ENCODE data around the gene ILDR1. TPM values are rescaled to one million over a fixed set of nuclear protein-coding genes. Genes with fewer than 3 reads are reported as not detected.
"Not testable (repeated sequence)": the region's sequence is repeated elsewhere in the genome, so short reads cannot be mapped to it uniquely, and the experiment has no call there.

The ILDR1 gene
- total RNA-seq, 2 experiments from 2014 or later = not detected

DNA sequence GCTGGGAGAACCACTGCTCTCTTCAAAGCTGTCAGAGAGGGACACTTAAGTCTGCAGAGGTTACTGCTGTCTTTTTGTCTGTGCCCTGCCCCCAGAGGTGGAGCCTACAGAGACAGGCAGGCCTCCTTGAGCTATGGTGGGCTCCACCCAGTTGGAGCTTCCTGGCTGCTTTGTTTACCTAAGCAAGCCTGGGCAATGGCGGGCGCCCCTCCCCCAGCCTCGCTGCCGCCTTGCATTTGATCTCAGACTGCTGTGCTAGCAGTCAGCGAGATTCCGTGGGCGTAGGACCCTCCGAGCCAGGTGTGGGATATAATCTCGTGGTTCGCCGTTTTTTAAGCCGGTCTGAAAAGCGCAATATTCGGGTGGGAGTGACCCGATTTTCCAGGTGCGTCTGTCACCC lies 25.2 kb upstream of the ILDR1 start:
- CTCF ChIA-PET = not testable (repeated sequence)

DNA sequence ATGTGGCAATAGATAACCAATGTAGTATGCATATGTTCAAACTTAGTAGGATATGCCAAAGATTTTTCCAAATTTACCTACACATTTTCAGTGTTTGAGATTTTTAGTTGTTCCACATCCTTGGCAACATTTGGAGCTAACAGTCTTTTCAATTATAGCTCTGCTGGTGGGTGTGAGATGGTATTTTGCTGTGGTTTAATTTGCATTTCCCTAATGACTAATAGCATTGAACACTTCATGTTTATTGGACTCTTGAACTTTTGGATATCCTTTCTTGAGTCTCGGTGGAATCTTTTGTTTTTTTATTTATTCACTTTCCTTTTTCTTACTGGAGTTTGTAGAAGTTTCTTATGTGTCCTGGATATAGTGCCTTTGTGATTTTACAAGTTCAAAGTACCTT lies 11.0 kb upstream of the ILDR1 start:
- intact Hi-C loops (cut with micrococcal nuclease) = no loop called here
- H3K9me3 Mint-ChIP-seq = peaks cover 16% of the 10 kb centered on the region
- H3K4me1 Mint-ChIP-seq (ENCODE audit: low read depth) = peaks cover 14% of the 10 kb centered on the region
- H3K4me3 Mint-ChIP-seq = no peak overlapping the region
- CTCF ChIA-PET = no interaction called here
- peaks cover 6% of the 10 kb centered on the region for H3K27me3 Mint-ChIP-seq (ENCODE audit: low read depth)
- DNase-seq = no peak
- no peak overlapping the region for H3K27ac Mint-ChIP-seq
- peaks cover 1% of the 10 kb centered on the region for H3K36me3 Mint-ChIP-seq (ENCODE audit: low read depth)

More for the DNA sequence above, 25.2 kb upstream of the ILDR1 start:
- H3K4me1 Mint-ChIP-seq (ENCODE audit: low read depth); H3K36me3 Mint-ChIP-seq (ENCODE audit: low read depth); H3K27ac Mint-ChIP-seq; intact Hi-C loops (cut with micrococcal nuclease); H3K9me3 Mint-ChIP-seq; H3K27me3 Mint-ChIP-seq (ENCODE audit: low read depth); H3K4me3 Mint-ChIP-seq; DNase-seq: not testable (repeated sequence)

DNA sequence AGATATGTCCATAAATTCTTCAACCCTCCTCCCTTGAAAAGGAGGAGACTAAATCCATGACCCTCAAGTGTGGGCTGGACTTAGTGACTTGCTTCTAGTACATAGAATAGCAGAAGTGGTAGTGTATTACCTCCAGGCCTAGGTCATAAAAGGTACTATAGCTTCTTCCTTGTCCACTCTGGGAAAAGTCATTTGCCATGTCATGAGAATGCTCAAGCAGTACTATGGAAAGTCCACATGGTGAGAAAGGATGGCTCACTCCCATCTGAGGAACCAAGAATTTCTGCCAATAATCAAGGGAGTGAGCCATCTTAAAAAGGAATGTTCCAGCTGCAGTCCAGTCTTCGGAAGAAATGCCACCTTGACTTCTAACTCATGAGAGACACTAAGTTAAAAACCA lies 10.5 kb upstream of the ILDR1 start:
- DNase-seq = no peak
- no peak overlapping the region for H3K27ac Mint-ChIP-seq
- intact Hi-C loops (cut with micrococcal nuclease) = no loop called here
- no peak overlapping the region for H3K4me3 Mint-ChIP-seq
- H3K9me3 Mint-ChIP-seq = peaks cover 11% of the 10 kb centered on the region
- H3K4me1 Mint-ChIP-seq (ENCODE audit: low read depth) = peaks cover 14% of the 10 kb centered on the region
- CTCF ChIA-PET = no interaction called here
- H3K27me3 Mint-ChIP-seq (ENCODE audit: low read depth) = peaks cover 6% of the 10 kb centered on the region
- no peaks in the 10 kb centered on the region for H3K36me3 Mint-ChIP-seq (ENCODE audit: low read depth)

DNA sequence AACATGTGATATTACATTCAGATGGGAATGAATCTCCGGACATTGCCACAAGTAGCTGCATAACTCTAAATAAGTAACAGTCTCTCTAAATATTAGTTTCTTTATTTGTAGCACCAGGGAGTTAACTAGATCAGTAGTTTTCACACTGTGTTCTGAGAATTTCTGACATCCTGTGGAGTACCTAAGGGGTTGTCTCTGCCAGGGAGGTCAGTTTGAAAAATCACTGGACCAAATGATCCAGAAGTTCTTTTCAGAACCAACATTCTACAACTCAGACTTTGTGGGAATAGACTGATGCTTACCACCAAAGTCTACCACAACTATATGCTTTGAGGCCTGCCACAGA lies 9.0 kb upstream of the ILDR1 start:
- no peak for DNase-seq
- H3K27ac Mint-ChIP-seq = peak overlapping the region; percentile 59
- peaks cover 6% of the 10 kb centered on the region for H3K27me3 Mint-ChIP-seq (ENCODE audit: low read depth)
- H3K4me1 Mint-ChIP-seq (ENCODE audit: low read depth) = peaks cover 14% of the 10 kb centered on the region
- intact Hi-C loops (cut with micrococcal nuclease) = no loop called here
- no peak overlapping the region for H3K4me3 Mint-ChIP-seq
- H3K9me3 Mint-ChIP-seq = peaks cover 4% of the 10 kb centered on the region
- no peaks in the 10 kb centered on the region for H3K36me3 Mint-ChIP-seq (ENCODE audit: low read depth)
- CTCF ChIA-PET = interaction anchor here (1.2 kb wide), 1 partner anchor 11 kb away, joined by 3 read pairs; no protein-coding TSS in a partner anchor

DNA sequence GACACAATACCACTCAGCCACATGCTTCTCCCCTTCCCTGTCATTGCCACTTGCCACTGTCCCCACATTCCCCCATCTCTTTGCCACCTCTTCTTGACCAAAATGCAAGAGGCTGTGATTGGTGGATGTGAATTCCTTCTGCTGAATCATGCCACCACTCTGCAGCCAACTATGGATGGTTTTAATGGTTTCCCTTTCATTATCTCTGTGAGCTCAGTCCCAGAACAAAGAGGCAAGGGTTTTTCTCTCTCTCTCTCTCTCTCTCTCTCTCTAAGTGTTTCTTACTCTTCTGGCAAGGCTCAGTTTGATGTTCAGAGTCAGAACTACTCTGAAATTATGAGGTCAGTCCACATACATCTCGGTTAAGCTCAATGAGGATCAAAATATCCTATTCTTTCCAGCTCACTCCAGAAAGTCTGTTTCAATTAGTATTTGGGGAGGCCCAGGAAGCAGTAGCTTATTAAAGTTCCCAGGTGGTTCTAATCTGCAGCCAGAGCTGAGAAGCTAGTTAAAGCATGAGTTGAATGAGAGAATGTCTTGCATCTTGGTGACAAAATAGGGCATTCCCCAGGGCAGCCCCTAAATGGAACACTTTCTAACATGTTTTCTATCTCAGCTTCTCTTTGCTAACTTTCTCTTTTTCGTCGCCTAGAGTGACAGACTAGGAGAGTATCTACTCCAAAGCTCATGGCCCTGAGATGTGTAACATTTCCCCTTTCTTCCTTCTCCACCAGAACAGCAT lies 8.5 kb upstream of the ILDR1 start:
- intact Hi-C loops (cut with micrococcal nuclease) = no loop called here
- H3K4me1 Mint-ChIP-seq (ENCODE audit: low read depth) = peaks cover 14% of the 10 kb centered on the region
- H3K4me3 Mint-ChIP-seq = no peak overlapping the region
- peak; percentile 38 for DNase-seq
- no peaks in the 10 kb centered on the region for H3K36me3 Mint-ChIP-seq (ENCODE audit: low read depth)
- CTCF ChIA-PET = interaction anchor here (1.2 kb wide), 1 partner anchor 10 kb away, joined by 3 read pairs; no protein-coding TSS in a partner anchor
- peaks cover 1% of the 10 kb centered on the region for H3K9me3 Mint-ChIP-seq
- H3K27me3 Mint-ChIP-seq (ENCODE audit: low read depth) = peaks cover 6% of the 10 kb centered on the region
- H3K27ac Mint-ChIP-seq = peak overlapping the region; percentile 59

DNA sequence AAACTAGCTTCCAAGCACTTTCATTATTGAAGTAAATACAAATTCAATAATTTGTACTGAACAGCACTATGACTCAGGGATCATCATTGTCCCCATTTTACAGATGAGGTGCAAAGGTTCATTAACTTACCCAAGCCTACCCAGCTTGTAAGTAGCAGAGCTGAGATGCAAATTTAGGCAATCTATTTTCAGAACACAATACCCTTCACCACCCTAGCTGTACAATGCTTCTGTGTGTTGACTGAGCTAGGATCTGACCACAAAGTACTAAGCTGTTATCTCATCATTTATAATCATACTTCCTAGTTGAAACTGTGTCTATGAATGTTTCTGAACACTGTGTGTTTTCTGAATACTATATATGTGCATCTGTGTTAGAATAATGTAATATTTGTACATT lies 3.2 kb upstream of the ILDR1 start:
- Mint-ChIP-seq H3K36me3 (ENCODE audit: low read depth) (no peaks in the 10 kb centered on the region), H3K4me3 (no peak overlapping the region), H3K4me1 (ENCODE audit: low read depth) (peaks cover 9% of the 10 kb centered on the region), H3K9me3 (no peaks in the 10 kb centered on the region), H3K27ac (no peak overlapping the region), H3K27me3 (ENCODE audit: low read depth) (peaks cover 24% of the 10 kb centered on the region)
- intact Hi-C loops (cut with micrococcal nuclease) = no loop called here
- CTCF ChIA-PET = no interaction called here
- no peak for DNase-seq

DNA sequence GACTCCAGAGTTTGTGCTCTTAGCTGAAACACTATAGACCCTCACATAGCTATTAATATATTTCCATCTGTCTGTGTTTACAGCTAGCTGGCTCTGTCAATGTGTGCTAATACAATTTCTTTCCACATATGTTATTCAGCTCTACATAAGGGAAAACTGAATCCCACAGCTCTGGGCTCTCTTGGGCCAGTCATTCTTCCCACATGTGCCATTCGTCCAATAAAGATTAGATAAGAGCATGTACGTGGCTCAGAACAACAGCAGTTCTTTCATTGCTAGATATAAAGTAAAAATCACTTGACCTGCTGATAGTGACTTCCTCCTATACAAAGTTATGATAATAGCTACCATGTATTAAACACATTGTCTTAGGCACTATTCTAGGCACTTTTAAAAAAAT lies 2.8 kb upstream of the ILDR1 start:
- no peak overlapping the region for H3K4me3 Mint-ChIP-seq
- peaks cover 26% of the 10 kb centered on the region for H3K27me3 Mint-ChIP-seq (ENCODE audit: low read depth)
- DNase-seq = no peak
- intact Hi-C loops (cut with micrococcal nuclease) = no loop called here
- no peak overlapping the region for H3K27ac Mint-ChIP-seq
- no peaks in the 10 kb centered on the region for H3K9me3 Mint-ChIP-seq
- H3K36me3 Mint-ChIP-seq (ENCODE audit: low read depth) = no peaks in the 10 kb centered on the region
- peaks cover 4% of the 10 kb centered on the region for H3K4me1 Mint-ChIP-seq (ENCODE audit: low read depth)
- CTCF ChIA-PET = interaction anchor here (0.6 to 1.0 kb wide), 2 partner anchors 29 to 76 kb away, joined by 3 read pairs; no protein-coding TSS in a partner anchor

DNA sequence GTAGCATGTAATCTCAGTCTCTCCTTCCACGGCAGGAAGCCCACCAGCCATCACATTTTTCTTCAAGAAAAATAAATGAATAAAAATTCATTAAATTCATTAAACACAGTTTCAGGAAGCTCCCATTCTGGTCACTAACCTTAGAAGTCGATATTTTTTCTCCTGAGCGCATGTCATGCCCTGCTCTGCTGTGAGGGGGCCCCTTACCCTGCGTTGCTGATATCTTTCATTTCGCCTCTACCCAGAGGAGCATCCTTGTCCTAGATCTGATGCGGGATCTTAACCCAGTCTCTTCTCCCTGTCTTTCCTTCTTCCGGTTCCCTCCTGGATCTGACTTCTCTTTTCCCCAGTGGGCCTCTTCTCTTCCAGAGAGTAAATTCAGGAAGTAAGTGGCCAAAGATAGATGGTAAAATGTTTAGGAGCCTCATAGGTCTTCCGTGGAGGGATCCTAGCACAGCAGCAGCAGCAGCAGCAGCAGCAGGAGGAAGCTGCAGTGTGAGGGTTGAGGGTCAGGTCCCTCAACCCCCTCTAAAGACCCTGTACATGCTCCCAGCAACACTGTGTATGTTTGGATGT lies 1.4 kb upstream of the ILDR1 start:
- intact Hi-C loops (cut with micrococcal nuclease) = no loop called here
- DNase-seq = no peak
- no peaks in the 10 kb centered on the region for H3K9me3 Mint-ChIP-seq
- H3K36me3 Mint-ChIP-seq (ENCODE audit: low read depth) = no peaks in the 10 kb centered on the region
- H3K27ac Mint-ChIP-seq = no peak overlapping the region
- H3K4me1 Mint-ChIP-seq (ENCODE audit: low read depth) = peaks cover 3% of the 10 kb centered on the region
- H3K27me3 Mint-ChIP-seq (ENCODE audit: low read depth) = peaks cover 33% of the 10 kb centered on the region
- CTCF ChIA-PET = no interaction called here
- H3K4me3 Mint-ChIP-seq = no peak overlapping the region

DNA sequence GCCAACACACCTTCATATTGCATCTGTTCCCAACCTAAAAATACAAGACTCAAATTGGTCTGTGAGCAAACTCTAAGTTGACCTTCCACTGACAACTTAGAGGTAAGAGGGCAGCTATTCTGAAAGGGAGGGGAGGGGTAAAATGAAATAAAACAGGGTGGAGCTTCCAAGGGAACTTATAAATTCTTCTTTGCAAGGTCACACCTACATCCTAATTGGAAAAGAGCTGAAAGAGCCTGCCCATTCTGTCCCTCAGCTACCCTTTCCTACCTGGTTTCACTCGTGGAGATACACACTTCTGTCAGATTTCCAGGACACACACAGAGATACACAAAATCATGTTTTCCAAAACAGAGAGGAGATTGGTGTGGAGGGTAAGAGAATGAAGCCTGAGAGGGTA lies 1.0 kb downstream of the ILDR1 start:
- peaks cover 44% of the 10 kb centered on the region for H3K27me3 Mint-ChIP-seq (ENCODE audit: low read depth)
- intact Hi-C loops (cut with micrococcal nuclease) = no loop called here
- peaks cover 3% of the 10 kb centered on the region for H3K4me1 Mint-ChIP-seq (ENCODE audit: low read depth)
- no peak for DNase-seq
- H3K9me3 Mint-ChIP-seq = no peaks in the 10 kb centered on the region
- H3K36me3 Mint-ChIP-seq (ENCODE audit: low read depth) = no peaks in the 10 kb centered on the region
- H3K4me3 Mint-ChIP-seq = no peak overlapping the region
- CTCF ChIA-PET = interaction anchor here (1.0 to 2.4 kb wide), 2 partner anchors 9 to 25 kb away, joined by 3 to 7 read pairs; no protein-coding TSS in a partner anchor
- H3K27ac Mint-ChIP-seq = no peak overlapping the region

DNA sequence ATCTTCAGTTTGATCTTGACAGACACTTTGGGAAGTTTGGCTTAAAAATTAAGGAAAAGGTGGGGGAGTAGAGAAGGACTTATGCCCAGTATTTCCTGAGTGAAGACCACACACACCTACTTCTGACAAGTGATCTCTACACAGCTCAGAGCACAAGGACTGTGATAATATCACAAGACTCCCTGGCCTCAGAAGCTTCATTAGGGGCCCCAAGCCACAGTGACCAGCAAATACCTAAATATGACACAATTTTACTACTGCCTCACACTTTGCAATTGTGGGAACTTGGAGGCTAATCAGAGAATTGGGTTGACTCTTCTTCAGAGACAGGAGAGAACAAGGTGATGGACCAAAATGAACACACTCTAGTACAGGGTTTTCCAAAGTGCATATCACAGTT lies 2.6 kb downstream of the ILDR1 start:
- no peak overlapping the region for H3K27ac Mint-ChIP-seq
- H3K36me3 Mint-ChIP-seq (ENCODE audit: low read depth) = no peaks in the 10 kb centered on the region
- intact Hi-C loops (cut with micrococcal nuclease) = no loop called here
- H3K9me3 Mint-ChIP-seq = no peaks in the 10 kb centered on the region
- no peak for DNase-seq
- CTCF ChIA-PET = interaction anchor here (0.6 to 2.4 kb wide), 2 partner anchors 18 to 23 kb away, joined by 3 to 7 read pairs; no protein-coding TSS in a partner anchor
- H3K27me3 Mint-ChIP-seq (ENCODE audit: low read depth) = peaks cover 44% of the 10 kb centered on the region
- H3K4me3 Mint-ChIP-seq = no peak overlapping the region
- peaks cover 3% of the 10 kb centered on the region for H3K4me1 Mint-ChIP-seq (ENCODE audit: low read depth)

DNA sequence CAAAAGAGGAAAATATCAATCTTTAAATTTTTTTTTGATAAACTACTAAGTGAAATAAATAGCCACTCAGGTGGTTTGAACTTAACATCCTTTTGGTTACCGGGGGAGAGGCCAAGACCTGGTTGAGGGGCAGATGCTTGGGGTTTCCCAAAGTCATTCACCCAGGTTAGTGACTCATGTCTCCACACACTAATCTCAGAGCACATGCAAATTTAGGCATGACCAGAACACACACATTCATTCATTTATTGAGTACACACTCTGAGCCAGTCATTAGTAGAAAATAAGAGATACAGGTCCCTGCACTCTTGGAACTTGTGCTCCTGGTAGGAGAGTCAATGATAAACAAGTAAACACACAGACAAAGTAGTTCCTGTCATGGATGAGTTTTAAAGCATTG lies 7.3 kb downstream of the ILDR1 start:
- Mint-ChIP-seq H3K9me3 (no peaks in the 10 kb centered on the region), H3K27me3 (ENCODE audit: low read depth) (peaks cover 19% of the 10 kb centered on the region), H3K4me1 (ENCODE audit: low read depth) (no peaks in the 10 kb centered on the region), H3K36me3 (ENCODE audit: low read depth) (no peaks in the 10 kb centered on the region), H3K27ac (no peak overlapping the region), H3K4me3 (no peak overlapping the region)
- CTCF ChIA-PET = no interaction called here
- intact Hi-C loops (cut with micrococcal nuclease) = no loop called here
- DNase-seq = peak; percentile 34

DNA sequence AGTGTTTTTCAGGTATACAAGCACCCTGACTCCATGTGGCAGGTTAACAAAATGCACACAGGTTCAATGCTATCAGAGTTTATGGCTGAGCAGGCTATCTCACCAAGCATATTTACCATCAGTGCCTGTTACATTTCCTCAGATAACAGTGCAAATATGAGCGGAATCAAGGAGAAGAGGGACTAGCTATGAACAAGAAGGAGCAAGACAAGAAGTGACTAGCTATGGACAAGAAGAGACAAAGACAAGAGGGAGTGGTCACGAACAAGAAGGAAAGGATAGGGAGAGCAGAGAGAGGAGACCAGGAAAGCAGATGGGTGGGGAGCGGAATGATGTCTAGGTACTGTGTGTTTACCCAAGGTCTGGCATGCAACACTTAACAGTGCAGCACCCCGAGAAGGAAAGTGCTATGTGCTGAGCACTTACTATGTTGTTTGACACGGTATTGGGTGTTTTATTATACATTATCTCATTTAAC lies 8.6 kb downstream of the ILDR1 start:
- DNase-seq = no peak
- Mint-ChIP-seq H3K27ac (no peak overlapping the region), H3K4me3 (no peak overlapping the region), H3K27me3 (ENCODE audit: low read depth) (peaks cover 13% of the 10 kb centered on the region), H3K9me3 (no peaks in the 10 kb centered on the region), H3K4me1 (ENCODE audit: low read depth) (no peaks in the 10 kb centered on the region), H3K36me3 (ENCODE audit: low read depth) (no peaks in the 10 kb centered on the region)
- intact Hi-C loops (cut with micrococcal nuclease) = no loop called here
- CTCF ChIA-PET = no interaction called here

DNA sequence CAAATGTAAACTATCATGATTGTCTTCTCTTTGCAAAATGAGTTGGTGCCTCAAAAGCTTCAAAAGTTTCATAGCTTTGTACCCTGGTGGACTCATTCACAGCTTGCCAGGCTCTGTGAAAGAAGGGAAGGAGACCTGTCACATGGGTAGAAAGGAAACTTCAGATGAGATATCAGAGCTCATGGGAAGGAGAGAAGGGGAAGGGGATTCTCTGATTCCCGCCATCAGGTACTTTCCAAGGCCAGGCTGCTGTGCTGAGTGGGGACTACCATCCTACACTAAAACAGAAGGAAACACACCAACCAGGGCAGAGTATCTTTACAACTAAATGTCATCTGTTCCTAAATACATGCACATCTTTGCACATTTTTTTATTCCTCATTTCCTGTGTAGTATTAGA lies 9.2 kb downstream of the ILDR1 start:
- intact Hi-C loops (cut with micrococcal nuclease) = no loop called here

More for the DNA sequence above, 9.2 kb downstream of the ILDR1 start:
- Mint-ChIP-seq H3K4me1 (ENCODE audit: low read depth) (no peaks in the 10 kb centered on the region), H3K36me3 (ENCODE audit: low read depth) (no peaks in the 10 kb centered on the region), H3K9me3 (no peaks in the 10 kb centered on the region), H3K27me3 (ENCODE audit: low read depth) (peaks cover 9% of the 10 kb centered on the region), H3K4me3 (no peak overlapping the region), H3K27ac (no peak overlapping the region)
- CTCF ChIA-PET = no interaction called here
- DNase-seq = no peak
